Mammary epithelial cell (primary cell): ENCODE results near the gene RPSA.

Source experiments
- CTCF ChIP-seq, 2 donors: IDR thresholded peaks in 1 of 2; conservative IDR thresholded peaks in 1 of 2; 2 replicates each; pipeline ENCODE4 v1.5.1; 2011 to 2012; ENCODE audit warnings: inconsistent platforms in 2 of 2, low read length in 2 of 2, mild to moderate bottlenecking in 2 of 2, control low read depth in 1 of 2, low read depth in 1 of 2; ENCODE audit not compliant: insufficient read depth in 1 of 2; ENCODE audit errors: extremely low read depth in 1 of 2
- EZH2 ChIP-seq: IDR thresholded peaks from 2 replicates; pipeline ENCODE4 v1.6.1; 2012; ENCODE audit warnings: low read length, inconsistent platforms, borderline replicate concordance

GRCh38 chr3:39419742-39420315 is 13.3 kb downstream of the RPSA start:
- no peak for TF ChIP-seq EZH2
- no peak for TF ChIP-seq CTCF (conservative IDR thresholded peaks at IDR 0.05 in 1 of 2, IDR thresholded peaks at IDR 0.05 in 1 of 2; ENCODE audit: extremely low read depth in 1 of 2, insufficient read depth in 1 of 2, low read depth in 1 of 2, low read length in 2 of 2)
